Endodermal cell (in vitro differentiated cells): ENCODE results near the gene IRX6. TPM values are rescaled to one million over a fixed set of nuclear protein-coding genes. Genes with fewer than 3 reads are reported as not detected.

Experiments
- DNase-seq: peaks from one replicate; pipeline ENCODE4 v3.0.0-alpha.2; 2017
- H3K27ac ChIP-seq: 2 replicates; pipeline ENCODE4 v1.5.1; 2013; ENCODE audit warnings: mild to moderate bottlenecking, low read depth, low read length, moderate library complexity
- H3K27me3 ChIP-seq: 2 replicates; pipeline ENCODE4 v1.6.1; 2013; ENCODE audit warnings: mild to moderate bottlenecking, low read length, moderate library complexity; ENCODE audit not compliant: insufficient read depth, control insufficient read depth, poor library complexity, severe bottlenecking
- H3K36me3 ChIP-seq: 2 replicates; pipeline ENCODE4 v1.7.0; 2013; ENCODE audit warnings: mild to moderate bottlenecking, low read length, moderate library complexity; ENCODE audit not compliant: control insufficient read depth, insufficient read depth
- H3K4me1 ChIP-seq: one replicate; pipeline ENCODE4 v1.7.0; 2013; ENCODE audit warnings: low read length; ENCODE audit not compliant: control insufficient read depth, insufficient read depth
- H3K4me3 ChIP-seq: 2 replicates; pipeline ENCODE4 v1.5.1; 2013; ENCODE audit warnings: mild to moderate bottlenecking, low read length, moderate library complexity
- H3K9ac ChIP-seq: 2 replicates; pipeline ENCODE4 v1.6.1; 2013; ENCODE audit warnings: mild to moderate bottlenecking, low read length, moderate library complexity; ENCODE audit not compliant: poor library complexity, severe bottlenecking; ENCODE audit errors: extremely low read depth
- H3K9me3 ChIP-seq: 2 replicates; pipeline ENCODE4 v1.6.1; 2013; ENCODE audit warnings: mild to moderate bottlenecking, low read length, moderate library complexity; ENCODE audit not compliant: control insufficient read depth
- H3K27ac Mint-ChIP-seq: 2 replicates; pipeline ENCODE4 v1.8.0; 2020; ENCODE audit warnings: mixed read lengths
- H3K27me3 Mint-ChIP-seq: 2 replicates; pipeline ENCODE4 v1.8.0; 2021; ENCODE audit warnings: mild to moderate bottlenecking, mixed read lengths; ENCODE audit not compliant: insufficient read depth
- H3K36me3 Mint-ChIP-seq: 2 replicates; pipeline ENCODE4 v1.8.0; 2020; ENCODE audit warnings: low read depth, mixed read lengths
- H3K4me1 Mint-ChIP-seq: 2 replicates; pipeline ENCODE4 v1.8.0; 2020; ENCODE audit warnings: mixed read lengths
- H3K4me3 Mint-ChIP-seq: 2 replicates; pipeline ENCODE4 v1.8.0; 2020; ENCODE audit warnings: mild to moderate bottlenecking, moderate library complexity, mixed read lengths
- H3K9me3 Mint-ChIP-seq: 2 replicates; pipeline ENCODE4 v1.8.0; 2020; ENCODE audit warnings: mild to moderate bottlenecking, mixed read lengths
- CTCF ChIP-seq: fragments of 200-600 bp; sonication (generic); conservative IDR thresholded peaks from 2 replicates; pipeline ENCODE4 v1.5.0; 2021; ENCODE audit warnings: antibody characterized with exemption, mild to moderate bottlenecking
- WGBS, 2 experiments: methylation state at CpG; one replicate each; pipeline versions ENCODE4 v1.1.5 to v1.1.7; 2013; ENCODE audit warnings: missing lambda C conversion rate in 2 of 2, mixed read lengths in 1 of 2; ENCODE audit not compliant: insufficient coverage in 1 of 2, insufficient read length in 1 of 2; 5-methylcytosine and 5-hydroxymethylcytosine counted together
- total RNA-seq, 2 donors: library from RNA; stranded (reverse); fragmentation: NEBNext Ultra II Directional in 1 of 2; extraction: Animal tissue kit (Norgen Biotek cat#: 25700) in 1 of 2; gene quantifications; 2 replicates in 1 of 2; 3 replicates in 1 of 2; pipeline ENCODE4 v1.2.1, GENCODE V29; 2021

The IRX6 gene
- total RNA-seq, 2 donors from 2014 or later, result 0.55 to 1.1 TPM

- H3K36me3 Mint-ChIP-seq, result no peaks in the 10 kb centered on the region
- no peaks in the 10 kb centered on the region for H3K9me3 Mint-ChIP-seq
- no peaks in the 10 kb centered on the region for H3K9me3 ChIP-seq
- no peak overlapping the region for H3K27ac Mint-ChIP-seq
- no peak overlapping the region for H3K27ac ChIP-seq
- no peaks in the 10 kb centered on the region for H3K27me3 ChIP-seq
- no peaks in the 10 kb centered on the region for H3K36me3 ChIP-seq
- 92 to 96% methylated on average over 13 of the region's 13 CpGs for WGBS, 2 experiments
- no peak for DNase-seq
- H3K4me1 ChIP-seq, result no peaks in the 10 kb centered on the region
- no peaks in the 10 kb centered on the region for H3K4me1 Mint-ChIP-seq
- H3K4me3 ChIP-seq, result no peak overlapping the region
- no peak overlapping the region for H3K9ac ChIP-seq
- H3K27me3 Mint-ChIP-seq, result no peaks in the 10 kb centered on the region
- no peak overlapping the region for H3K4me3 Mint-ChIP-seq
- TF ChIP-seq CTCF, result no peak
Observed at GRCh38 chr16:55379371-55379770, 55.4 kb downstream of the IRX6 start.

DNA sequence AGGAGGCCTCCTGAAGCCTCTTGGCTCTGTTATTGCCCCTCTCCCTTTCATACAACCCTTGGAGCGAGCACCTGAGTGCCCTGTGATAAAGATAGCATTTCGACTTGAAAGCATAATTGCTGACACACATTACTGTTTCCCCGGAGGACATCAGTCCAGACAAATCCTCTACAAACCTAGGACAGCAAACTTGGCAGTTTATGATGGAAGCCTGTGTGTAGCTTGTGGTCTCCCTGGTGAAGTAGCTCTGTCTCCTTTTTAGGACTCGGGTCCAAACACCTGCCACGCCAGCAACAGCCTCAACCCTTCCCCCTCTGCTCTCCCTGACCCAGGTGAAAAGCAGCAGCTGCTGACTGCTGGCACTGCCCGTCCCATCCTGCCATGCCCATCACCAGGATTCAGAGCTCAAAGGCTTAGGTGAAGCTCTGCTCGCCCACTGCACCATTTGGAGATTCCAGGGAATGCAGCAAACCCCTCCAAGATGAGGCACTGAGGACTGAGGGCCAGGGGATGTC, 55.9 kb downstream of the IRX6 start:
- TF ChIP-seq CTCF, result no peak
- Mint-ChIP-seq H3K4me3 (no peak overlapping the region), H3K9me3 (no peaks in the 10 kb centered on the region), H3K27me3 (no peaks in the 10 kb centered on the region), H3K27ac (no peak overlapping the region), H3K36me3 (no peaks in the 10 kb centered on the region), H3K4me1 (no peaks in the 10 kb centered on the region)
- Histone ChIP-seq H3K9me3 (no peaks in the 10 kb centered on the region), H3K9ac (no peak overlapping the region), H3K4me3 (no peak overlapping the region), H3K36me3 (no peaks in the 10 kb centered on the region), H3K27ac (no peak overlapping the region), H3K4me1 (no peaks in the 10 kb centered on the region), H3K27me3 (no peaks in the 10 kb centered on the region)
- 88 to 92% methylated on average over 3 to 7 of the region's 7 CpGs for WGBS, 2 experiments
- DNase-seq, result no peak

Other genes starting within 250 kb of the IRX6 start
- gene MMP2, start 155.0 kb downstream of the IRX6 start, total RNA-seq, result 10 to 100 TPM; 65.0 to 80.4 TPM
- 1 to 10 TPM; 6.4 to 6.8 TPM for gene LPCAT2, start 184.9 kb downstream of the IRX6 start, total RNA-seq
- gene CAPNS2, start 242.5 kb downstream of the IRX6 start, total RNA-seq, result under 1 TPM; 0.26 to 0.35 TPM